ENCODE measurements around the gene CHMP4A.

- TF ChIP-seq EZH2phosphoT487 (IDR thresholded peaks at IDR 0.05; ENCODE audit: low read depth, severe bottlenecking, unreplicated experiment) (no peak), CTCF (IDR thresholded peaks at IDR 0.05; ENCODE audit: poor library complexity) (no peak)
These were observed 6.2 kb upstream of the CHMP4A start for GRCh38 chr14:24219521-24219920.
